Tibial nerve (tissue), 4 donors: ENCODE data around the gene CAVIN2.

Source experiments
- EP300 ChIP-seq, 2 donors: sonication (generic); formaldehyde crosslinking; IDR thresholded peaks; one replicate each; pipeline ENCODE4 v1.6.1; 2017; ENCODE audit warnings: antibody characterized with exemption in 2 of 2, mild to moderate bottlenecking in 1 of 2
- POLR2A ChIP-seq, 2 donors: fragments of 450-650 bp; IDR thresholded peaks; one replicate each; pipeline ENCODE4 v1.6.1; 2017; ENCODE audit warnings: antibody characterized with exemption in 2 of 2, mild to moderate bottlenecking in 2 of 2, moderate library complexity in 2 of 2
- TF ChIP-seq, protein P1 (sequence below), 5 experiments: fragments of 200-600 bp in 3 of 5; fragments of 450-650 bp in 2 of 5; sonication (generic) in 3 of 5; IDR thresholded peaks; one replicate each; pipeline ENCODE4 v1.5.1; 2016 to 2019; ENCODE audit warnings: antibody characterized with exemption in 5 of 5, mild to moderate bottlenecking in 3 of 5, moderate library complexity in 2 of 5

DNA sequence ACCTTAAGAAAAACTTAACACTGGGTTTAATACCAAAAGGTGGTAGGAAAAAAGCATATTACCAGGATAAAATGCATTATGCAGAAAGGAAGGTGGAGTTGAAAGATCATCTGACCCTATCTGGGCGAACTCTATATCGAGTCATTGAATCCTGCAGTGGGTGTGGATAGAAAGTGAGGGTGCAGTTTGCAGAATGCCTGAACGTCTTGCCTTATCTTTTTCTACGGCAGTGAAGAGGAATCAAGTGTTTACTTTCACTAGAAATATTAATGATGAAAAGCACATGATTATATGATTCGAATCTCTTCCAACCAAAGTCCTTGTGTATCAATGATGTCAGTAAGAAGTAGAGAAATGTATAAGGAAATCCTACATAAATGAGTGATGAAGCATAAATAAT lies 4.3 kb upstream of the CAVIN2 start:
- TF ChIP-seq, protein P1, sequence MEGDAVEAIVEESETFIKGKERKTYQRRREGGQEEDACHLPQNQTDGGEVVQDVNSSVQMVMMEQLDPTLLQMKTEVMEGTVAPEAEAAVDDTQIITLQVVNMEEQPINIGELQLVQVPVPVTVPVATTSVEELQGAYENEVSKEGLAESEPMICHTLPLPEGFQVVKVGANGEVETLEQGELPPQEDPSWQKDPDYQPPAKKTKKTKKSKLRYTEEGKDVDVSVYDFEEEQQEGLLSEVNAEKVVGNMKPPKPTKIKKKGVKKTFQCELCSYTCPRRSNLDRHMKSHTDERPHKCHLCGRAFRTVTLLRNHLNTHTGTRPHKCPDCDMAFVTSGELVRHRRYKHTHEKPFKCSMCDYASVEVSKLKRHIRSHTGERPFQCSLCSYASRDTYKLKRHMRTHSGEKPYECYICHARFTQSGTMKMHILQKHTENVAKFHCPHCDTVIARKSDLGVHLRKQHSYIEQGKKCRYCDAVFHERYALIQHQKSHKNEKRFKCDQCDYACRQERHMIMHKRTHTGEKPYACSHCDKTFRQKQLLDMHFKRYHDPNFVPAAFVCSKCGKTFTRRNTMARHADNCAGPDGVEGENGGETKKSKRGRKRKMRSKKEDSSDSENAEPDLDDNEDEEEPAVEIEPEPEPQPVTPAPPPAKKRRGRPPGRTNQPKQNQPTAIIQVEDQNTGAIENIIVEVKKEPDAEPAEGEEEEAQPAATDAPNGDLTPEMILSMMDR (IDR thresholded peaks at IDR 0.05), result no peak
- TF ChIP-seq POLR2A (IDR thresholded peaks at IDR 0.05) (no peak), EP300 (IDR thresholded peaks at IDR 0.05) (no peak)
